ENCODE measurements around the gene FRAS1. TPM values are rescaled to one million over a fixed set of nuclear protein-coding genes. Genes with fewer than 3 reads are reported as not detected.

The FRAS1 gene
- total RNA-seq, 6 experiments from 2014 or later = 0.12 to 1.5 (median 0.45) TPM

GRCh38 chr4:78478523-78478922 lies 421.4 kb downstream of the FRAS1 start:
- no peaks in the 10 kb centered on the region for H3K4me1 ChIP-seq
- DNase-seq (no peak), ATAC-seq (no peak)
- H3K27me3 ChIP-seq = no peaks in the 10 kb centered on the region
- no peak for TF ChIP-seq POLR2A (IDR thresholded peaks at IDR 0.05)
- TF ChIP-seq, protein P1, sequence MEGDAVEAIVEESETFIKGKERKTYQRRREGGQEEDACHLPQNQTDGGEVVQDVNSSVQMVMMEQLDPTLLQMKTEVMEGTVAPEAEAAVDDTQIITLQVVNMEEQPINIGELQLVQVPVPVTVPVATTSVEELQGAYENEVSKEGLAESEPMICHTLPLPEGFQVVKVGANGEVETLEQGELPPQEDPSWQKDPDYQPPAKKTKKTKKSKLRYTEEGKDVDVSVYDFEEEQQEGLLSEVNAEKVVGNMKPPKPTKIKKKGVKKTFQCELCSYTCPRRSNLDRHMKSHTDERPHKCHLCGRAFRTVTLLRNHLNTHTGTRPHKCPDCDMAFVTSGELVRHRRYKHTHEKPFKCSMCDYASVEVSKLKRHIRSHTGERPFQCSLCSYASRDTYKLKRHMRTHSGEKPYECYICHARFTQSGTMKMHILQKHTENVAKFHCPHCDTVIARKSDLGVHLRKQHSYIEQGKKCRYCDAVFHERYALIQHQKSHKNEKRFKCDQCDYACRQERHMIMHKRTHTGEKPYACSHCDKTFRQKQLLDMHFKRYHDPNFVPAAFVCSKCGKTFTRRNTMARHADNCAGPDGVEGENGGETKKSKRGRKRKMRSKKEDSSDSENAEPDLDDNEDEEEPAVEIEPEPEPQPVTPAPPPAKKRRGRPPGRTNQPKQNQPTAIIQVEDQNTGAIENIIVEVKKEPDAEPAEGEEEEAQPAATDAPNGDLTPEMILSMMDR (IDR thresholded peaks at IDR 0.05) = no peak
- H3K9me3 ChIP-seq = no peaks in the 10 kb centered on the region
- no peak overlapping the region for H3K27ac ChIP-seq
- no peaks in the 10 kb centered on the region for H3K36me3 ChIP-seq
- intact Hi-C loops (cut with DNase I) = no loop called here
- H3K4me3 ChIP-seq = no peak overlapping the region

DNA sequence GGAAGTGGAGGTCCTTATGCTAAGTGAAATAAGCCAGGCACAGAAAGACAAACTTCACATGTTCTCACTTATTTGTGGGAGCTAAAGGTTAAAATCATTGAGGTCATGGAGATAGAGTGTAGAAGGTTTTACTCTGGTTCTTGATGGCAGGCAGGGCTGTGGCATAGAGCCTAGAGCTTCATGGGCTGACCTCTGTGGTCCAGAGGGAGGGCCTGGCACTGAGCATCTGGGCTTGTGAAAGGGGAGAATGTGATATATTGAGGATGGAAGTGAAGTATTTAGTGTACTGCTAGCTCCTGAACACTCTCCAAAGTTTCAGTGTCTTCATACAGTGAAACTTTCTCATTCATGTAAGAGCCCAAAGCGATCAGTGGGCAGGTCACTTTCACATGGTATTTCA lies 423.2 kb downstream of the FRAS1 start:
- intact Hi-C loops (cut with DNase I) = no loop called here
- Histone ChIP-seq H3K27me3 (no peaks in the 10 kb centered on the region), H3K36me3 (no peaks in the 10 kb centered on the region), H3K4me3 (no peak overlapping the region), H3K27ac (no peak overlapping the region), H3K4me1 (no peaks in the 10 kb centered on the region), H3K9me3 (no peaks in the 10 kb centered on the region)
- no peak for TF ChIP-seq POLR2A (IDR thresholded peaks at IDR 0.05)
- TF ChIP-seq, protein P1 (IDR thresholded peaks at IDR 0.05) = no peak
- DNase-seq (no peak), ATAC-seq (no peak)
- WGBS (ENCODE audit: insufficient coverage, low coverage, low lambda C conversion rate, missing lambda C conversion rate) = no CpG with 5 or more reads among the region's 1 CpG

DNA sequence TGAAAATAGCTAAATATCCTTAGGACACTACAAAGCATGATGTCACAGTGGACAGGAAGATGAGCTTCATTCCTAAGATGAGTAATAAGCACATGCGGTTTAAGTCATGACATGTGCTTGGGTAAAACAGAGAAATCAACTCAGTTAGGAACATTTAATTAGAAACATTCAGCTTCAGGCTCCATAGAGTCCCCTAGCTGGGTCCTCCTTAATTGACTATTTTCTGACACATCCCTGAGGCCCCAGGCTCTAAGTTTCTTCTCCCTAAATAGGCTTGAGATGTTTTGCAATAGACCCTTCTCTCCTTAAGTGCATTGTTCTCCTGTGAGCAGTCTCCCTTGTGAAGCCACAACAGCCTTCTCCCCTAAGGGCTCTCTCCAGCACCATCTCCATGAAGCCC lies 424.1 kb downstream of the FRAS1 start:
- Histone ChIP-seq H3K4me1 (no peaks in the 10 kb centered on the region), H3K36me3 (no peaks in the 10 kb centered on the region), H3K9me3 (no peaks in the 10 kb centered on the region), H3K27me3 (no peaks in the 10 kb centered on the region), H3K4me3 (no peak overlapping the region), H3K27ac (no peak overlapping the region)
- DNase-seq = no peak
- no peak for TF ChIP-seq POLR2A (IDR thresholded peaks at IDR 0.05)
- TF ChIP-seq, protein P1 (IDR thresholded peaks at IDR 0.05) = no peak
- no peak for ATAC-seq
- intact Hi-C loops (cut with DNase I) = no loop called here
- 86% methylated on average over 1 of the region's 1 CpG for WGBS (ENCODE audit: insufficient coverage, low coverage, low lambda C conversion rate, missing lambda C conversion rate)

GRCh38 chr4:78482281-78482680 lies 425.2 kb downstream of the FRAS1 start:
- intact Hi-C loops (cut with DNase I) = no loop called here
- ATAC-seq (no peak), DNase-seq (no peak)
- Histone ChIP-seq H3K27me3 (no peaks in the 10 kb centered on the region), H3K9me3 (no peaks in the 10 kb centered on the region), H3K36me3 (no peaks in the 10 kb centered on the region), H3K4me1 (no peaks in the 10 kb centered on the region), H3K27ac (no peak overlapping the region), H3K4me3 (no peak overlapping the region)
- 62% methylated on average over 4 of the region's 4 CpGs for WGBS (ENCODE audit: insufficient coverage, low coverage, low lambda C conversion rate, missing lambda C conversion rate)
- TF ChIP-seq, protein P1 (IDR thresholded peaks at IDR 0.05) = no peak
- TF ChIP-seq POLR2A (IDR thresholded peaks at IDR 0.05) = no peak

DNA sequence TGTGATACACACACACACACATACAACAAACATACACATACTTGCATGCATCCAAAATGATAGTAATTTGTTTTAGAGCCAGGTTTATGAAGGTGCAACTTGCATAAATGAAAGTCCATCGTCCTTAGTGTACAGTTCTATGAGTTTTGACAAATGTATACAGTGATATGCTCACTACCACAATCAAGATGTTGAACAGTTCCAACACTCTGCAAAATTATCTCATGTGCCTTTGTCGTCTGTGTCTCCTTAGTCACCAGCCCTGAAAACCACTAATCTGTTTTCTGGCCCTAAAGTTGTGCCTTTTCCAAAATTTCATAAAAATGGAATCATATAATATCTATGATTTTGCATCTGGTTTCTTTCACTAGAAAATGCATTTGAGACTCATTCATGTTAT lies 426.7 kb downstream of the FRAS1 start:
- no peak for ATAC-seq
- Histone ChIP-seq H3K4me3 (no peak overlapping the region), H3K27ac (no peak overlapping the region), H3K27me3 (no peaks in the 10 kb centered on the region), H3K36me3 (no peaks in the 10 kb centered on the region), H3K4me1 (no peaks in the 10 kb centered on the region), H3K9me3 (no peaks in the 10 kb centered on the region)
- WGBS (ENCODE audit: insufficient coverage, low coverage, low lambda C conversion rate, missing lambda C conversion rate) = 53% methylated on average over 2 of the region's 2 CpGs
- no peak for TF ChIP-seq POLR2A (IDR thresholded peaks at IDR 0.05)
- TF ChIP-seq, protein P1 (IDR thresholded peaks at IDR 0.05) = no peak
- intact Hi-C loops (cut with DNase I) = no loop called here
- DNase-seq = no peak

Measured in right lobe of liver (tissue), 6 donors.